ENCODE data around the gene MT1A.

The MT1A gene

DNA sequence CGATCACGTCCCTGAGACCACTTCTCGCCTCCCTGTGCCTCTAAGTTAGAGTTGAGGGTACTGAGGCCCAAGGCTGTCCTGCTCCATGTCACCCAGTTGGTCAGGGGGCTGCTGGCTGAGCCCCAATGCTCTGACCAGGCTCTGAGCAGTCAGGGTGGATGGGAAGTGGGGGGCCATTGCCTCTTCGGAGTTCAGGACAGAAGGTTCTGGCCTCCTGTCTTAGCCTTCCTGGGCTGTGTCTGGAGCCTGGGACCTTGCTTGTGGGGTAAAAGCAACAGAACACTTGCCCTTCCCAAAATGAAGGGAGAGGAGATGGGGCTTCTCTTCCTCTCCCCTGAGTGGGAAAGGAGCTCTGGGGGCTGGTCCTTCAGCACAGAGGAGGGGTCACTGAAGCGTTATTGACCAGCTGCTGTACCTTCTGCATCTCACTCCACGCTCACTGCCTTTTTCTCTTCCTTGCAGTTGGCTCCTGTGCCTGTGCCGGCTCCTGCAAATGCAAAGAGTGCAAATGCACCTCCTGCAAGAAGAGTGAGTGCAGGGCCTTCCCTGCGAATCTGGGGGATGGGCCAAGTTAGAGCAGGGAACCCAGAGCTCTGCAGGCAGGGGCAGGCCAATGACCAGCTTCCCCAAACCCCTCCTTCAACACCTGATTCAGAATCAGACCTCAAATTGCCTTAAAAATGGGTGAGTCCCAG, 44.4 kb downstream of the MT1A start:
- H3F3A ChIP-seq (ENCODE audit: insufficient read depth, low read length) = no peaks in the 10 kb centered on the region
- H3K79me2 ChIP-seq (ENCODE audit: low read length) = no peaks in the 10 kb centered on the region
- H2AFZ ChIP-seq (ENCODE audit: low read length) = peak overlapping the region; percentile 98
- peaks cover 11% of the 10 kb centered on the region; the same call in 1 of the 2 replicates for H3K27me3 ChIP-seq (replicated peaks; ENCODE audit: insufficient read depth, low read length)
- peak overlapping the region; percentile 90 for H3K4me2 ChIP-seq (ENCODE audit: low read depth, low read length)
- no peaks in the 10 kb centered on the region for H3K9me2 ChIP-seq (replicated peaks; ENCODE audit: insufficient read depth, low read length)
- TF ChIP-seq EZH2 (optimal IDR thresholded peaks at IDR 0.05; ENCODE audit: low read depth, low read length) = no peak
- no peak for TF ChIP-seq EZH2phosphoT487 (IDR thresholded peaks at IDR 0.05; ENCODE audit: low read length)
- TF ChIP-seq, protein P1, sequence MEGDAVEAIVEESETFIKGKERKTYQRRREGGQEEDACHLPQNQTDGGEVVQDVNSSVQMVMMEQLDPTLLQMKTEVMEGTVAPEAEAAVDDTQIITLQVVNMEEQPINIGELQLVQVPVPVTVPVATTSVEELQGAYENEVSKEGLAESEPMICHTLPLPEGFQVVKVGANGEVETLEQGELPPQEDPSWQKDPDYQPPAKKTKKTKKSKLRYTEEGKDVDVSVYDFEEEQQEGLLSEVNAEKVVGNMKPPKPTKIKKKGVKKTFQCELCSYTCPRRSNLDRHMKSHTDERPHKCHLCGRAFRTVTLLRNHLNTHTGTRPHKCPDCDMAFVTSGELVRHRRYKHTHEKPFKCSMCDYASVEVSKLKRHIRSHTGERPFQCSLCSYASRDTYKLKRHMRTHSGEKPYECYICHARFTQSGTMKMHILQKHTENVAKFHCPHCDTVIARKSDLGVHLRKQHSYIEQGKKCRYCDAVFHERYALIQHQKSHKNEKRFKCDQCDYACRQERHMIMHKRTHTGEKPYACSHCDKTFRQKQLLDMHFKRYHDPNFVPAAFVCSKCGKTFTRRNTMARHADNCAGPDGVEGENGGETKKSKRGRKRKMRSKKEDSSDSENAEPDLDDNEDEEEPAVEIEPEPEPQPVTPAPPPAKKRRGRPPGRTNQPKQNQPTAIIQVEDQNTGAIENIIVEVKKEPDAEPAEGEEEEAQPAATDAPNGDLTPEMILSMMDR (IDR thresholded peaks at IDR 0.05; ENCODE audit: low read length) = no peak
- no peak overlapping the region for H3K27ac ChIP-seq (ENCODE audit: low read length)
- H3K4me1 ChIP-seq (ENCODE audit: low read length) = no peaks in the 10 kb centered on the region
- peak overlapping the region; percentile 71 for H3K4me3 ChIP-seq (ENCODE audit: low read length)
- no peak for DNase-seq
- no peaks in the 10 kb centered on the region for H3K36me3 ChIP-seq (replicated peaks; ENCODE audit: insufficient read depth, low read length)
- no peaks in the 10 kb centered on the region for H3K9me3 ChIP-seq (replicated peaks; ENCODE audit: insufficient read depth, low read length)
- no peaks in the 10 kb centered on the region for H4K20me1 ChIP-seq (ENCODE audit: insufficient read depth, low read length)
- H3K9ac ChIP-seq (ENCODE audit: low read length) = peak overlapping the region; percentile 50; the same call in 1 of the 2 replicates

DNA sequence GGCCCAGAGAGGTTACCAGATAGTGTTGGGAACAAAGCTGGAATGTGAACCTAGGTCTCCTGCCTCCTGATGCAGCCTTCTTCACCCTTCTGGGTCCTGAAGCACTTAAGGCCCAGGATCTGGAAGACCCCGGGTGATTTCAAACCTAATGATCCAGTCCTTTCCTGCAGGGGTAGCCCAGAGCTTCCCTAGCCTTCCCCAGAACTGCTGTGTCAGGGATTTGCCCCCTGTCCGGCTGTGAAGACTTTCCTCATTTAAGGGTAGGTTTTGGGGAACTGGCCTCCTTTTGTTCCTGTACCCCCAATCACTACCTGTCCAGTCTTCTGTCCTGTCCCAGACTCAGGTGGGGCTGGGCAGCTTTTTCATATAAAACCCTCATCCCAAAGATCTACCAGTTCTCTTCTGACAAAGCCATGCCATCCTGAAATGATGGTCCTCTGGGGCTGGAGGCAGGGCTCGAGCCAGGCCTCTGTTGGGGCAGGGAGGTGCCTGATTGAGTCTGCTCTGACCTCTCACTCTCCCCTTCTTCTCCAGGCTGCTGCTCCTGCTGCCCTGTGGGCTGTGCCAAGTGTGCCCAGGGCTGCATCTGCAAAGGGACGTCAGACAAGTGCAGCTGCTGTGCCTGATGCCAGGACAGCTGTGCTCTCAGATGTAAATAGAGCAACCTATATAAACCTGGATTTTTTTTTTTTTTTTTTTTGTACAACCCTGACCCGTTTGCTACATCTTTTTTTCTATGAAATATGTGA, 45.1 kb downstream of the MT1A start:
- H3K4me3 ChIP-seq (ENCODE audit: low read length) = no peak overlapping the region
- H2AFZ ChIP-seq (ENCODE audit: low read length) = no peak overlapping the region
- H3K79me2 ChIP-seq (ENCODE audit: low read length) = no peaks in the 10 kb centered on the region

DNA sequence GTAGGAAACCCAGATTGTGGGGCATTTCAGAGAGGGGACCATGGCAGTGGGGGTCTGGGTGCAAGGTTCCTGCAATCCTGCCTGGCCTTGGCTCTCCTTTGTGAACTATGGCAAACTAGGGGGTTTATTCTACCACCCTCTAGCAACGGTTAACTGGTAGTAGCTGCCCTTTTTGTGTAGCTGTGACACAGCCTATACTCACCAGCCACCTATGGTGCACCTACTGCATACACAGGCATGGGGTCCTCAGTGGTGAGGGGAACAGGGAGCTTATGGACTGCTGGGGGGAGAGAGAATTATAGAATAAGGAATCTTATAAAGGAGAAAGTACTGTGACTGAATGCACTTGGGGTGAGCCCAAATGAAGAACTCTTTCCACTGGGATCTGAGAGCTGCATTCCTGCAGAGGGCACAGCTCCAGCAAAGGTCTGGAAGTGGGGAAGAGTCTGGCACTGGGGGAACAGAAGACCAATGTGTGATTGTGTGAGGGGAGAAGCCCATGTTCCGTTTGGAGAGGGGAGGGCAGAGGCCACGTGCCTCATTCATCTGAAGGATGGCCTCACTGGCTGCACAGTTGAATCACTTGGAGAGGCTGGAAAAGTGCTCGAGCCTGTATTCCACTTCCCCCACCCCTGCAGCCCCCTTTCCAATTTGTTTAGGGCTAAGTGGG, 45.9 kb downstream of the MT1A start:
- H3K4me2 ChIP-seq (ENCODE audit: low read depth, low read length) = no peak overlapping the region
- H3K79me2 ChIP-seq (ENCODE audit: low read length) = no peaks in the 10 kb centered on the region
- H4K20me1 ChIP-seq (ENCODE audit: insufficient read depth, low read length) = no peaks in the 10 kb centered on the region
- H3K36me3 ChIP-seq (replicated peaks; ENCODE audit: insufficient read depth, low read length) = no peaks in the 10 kb centered on the region
- DNase-seq = no peak
- H3K9me2 ChIP-seq (replicated peaks; ENCODE audit: insufficient read depth, low read length) = no peaks in the 10 kb centered on the region
- H3K4me3 ChIP-seq (ENCODE audit: low read length) = no peak overlapping the region
- H3K27ac ChIP-seq (ENCODE audit: low read length) = no peak overlapping the region
- H3K27me3 ChIP-seq (replicated peaks; ENCODE audit: insufficient read depth, low read length) = 0 out of 2 replicates have a peak, but pooled peaks cover 10% of the 10 kb centered on the region
- no peaks in the 10 kb centered on the region for H3F3A ChIP-seq (ENCODE audit: insufficient read depth, low read length)
- H3K9me3 ChIP-seq (replicated peaks; ENCODE audit: insufficient read depth, low read length) = no peaks in the 10 kb centered on the region
- H3K4me1 ChIP-seq (ENCODE audit: low read length) = no peaks in the 10 kb centered on the region
- no peak overlapping the region for H3K9ac ChIP-seq (ENCODE audit: low read length)
- H2AFZ ChIP-seq (ENCODE audit: low read length) = no peak overlapping the region
- TF ChIP-seq, protein P1 (IDR thresholded peaks at IDR 0.05; ENCODE audit: low read length) = no peak
- TF ChIP-seq EZH2 (optimal IDR thresholded peaks at IDR 0.05; ENCODE audit: low read depth, low read length) (no peak), EZH2phosphoT487 (IDR thresholded peaks at IDR 0.05; ENCODE audit: low read length) (no peak)

More for the DNA sequence above, 45.1 kb downstream of the MT1A start:
- H3F3A ChIP-seq (ENCODE audit: insufficient read depth, low read length) = no peaks in the 10 kb centered on the region
- TF ChIP-seq, protein P1 (IDR thresholded peaks at IDR 0.05; ENCODE audit: low read length) = no peak
- TF ChIP-seq EZH2 (optimal IDR thresholded peaks at IDR 0.05; ENCODE audit: low read depth, low read length) (no peak), EZH2phosphoT487 (IDR thresholded peaks at IDR 0.05; ENCODE audit: low read length) (no peak)
- H3K9me2 ChIP-seq (replicated peaks; ENCODE audit: insufficient read depth, low read length) = no peaks in the 10 kb centered on the region
- H3K27me3 ChIP-seq (replicated peaks; ENCODE audit: insufficient read depth, low read length) = 0 out of 2 replicates have a peak, but pooled peaks cover 8% of the 10 kb centered on the region
- no peaks in the 10 kb centered on the region for H4K20me1 ChIP-seq (ENCODE audit: insufficient read depth, low read length)
- H3K4me2 ChIP-seq (ENCODE audit: low read depth, low read length) = no peak overlapping the region
- H3K4me1 ChIP-seq (ENCODE audit: low read length) = no peaks in the 10 kb centered on the region
- H3K9ac ChIP-seq (ENCODE audit: low read length) = no peak overlapping the region
- DNase-seq = no peak
- H3K9me3 ChIP-seq (replicated peaks; ENCODE audit: insufficient read depth, low read length) = no peaks in the 10 kb centered on the region
- H3K36me3 ChIP-seq (replicated peaks; ENCODE audit: insufficient read depth, low read length) = no peaks in the 10 kb centered on the region
- no peak overlapping the region for H3K27ac ChIP-seq (ENCODE audit: low read length)

Measured in MM.1S (cell line).